ENCODE results near the gene CRYAA.

CRYAA gene

DNA sequence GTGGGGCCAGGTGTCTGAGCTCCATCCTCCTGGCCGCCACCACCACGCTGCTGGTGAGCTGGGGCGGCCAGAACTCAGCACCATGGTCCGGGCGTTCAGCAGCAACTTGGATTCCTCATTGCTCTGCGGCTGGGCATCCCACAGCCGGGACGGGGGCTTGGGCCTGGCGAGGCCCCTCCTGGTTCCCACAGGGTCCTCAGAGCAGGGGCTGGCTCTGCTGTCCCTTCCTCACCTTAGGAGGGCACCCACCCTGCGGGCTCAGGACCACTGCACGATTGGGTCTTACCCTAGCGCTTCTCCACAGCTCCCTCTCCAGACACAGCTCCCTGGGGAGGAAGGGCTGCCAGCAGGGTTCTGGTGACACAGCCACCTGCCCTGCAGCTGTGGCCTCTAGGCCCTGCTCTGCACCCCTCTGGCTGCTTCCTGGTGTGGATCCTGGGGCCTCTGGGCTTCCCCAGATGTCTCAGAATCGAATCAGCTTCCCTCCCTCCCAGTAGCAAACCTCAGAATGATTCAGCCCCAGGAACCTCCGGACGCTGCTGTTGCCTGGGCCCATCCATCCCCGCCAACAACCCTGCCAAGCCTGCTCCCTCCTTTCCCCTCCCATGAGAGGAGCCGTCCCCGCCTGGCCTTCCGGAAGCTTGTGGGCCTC is 25.0 kb downstream of the CRYAA start:
- CTCF ChIA-PET, result no interaction called here
- TF ChIP-seq FOXA1 (IDR thresholded peaks at IDR 0.05), result no peak
- TF ChIP-seq FOXM1 (IDR thresholded peaks at IDR 0.05; ENCODE audit: borderline replicate concordance), result no peak
- no peak for TF ChIP-seq ZNF384 (IDR thresholded peaks at IDR 0.05)
- TF ChIP-seq LEF1 (IDR thresholded peaks at IDR 0.05; ENCODE audit: borderline replicate concordance), result no peak
- no peak for TF ChIP-seq HDGF (IDR thresholded peaks at IDR 0.05; ENCODE audit: borderline replicate concordance)
- TF ChIP-seq SP1 (IDR thresholded peaks at IDR 0.05), result no peak
- TF ChIP-seq NFRKB (IDR thresholded peaks at IDR 0.05), result no peak
- no peak for TF ChIP-seq BHLHE40 (IDR thresholded peaks at IDR 0.05; ENCODE audit: borderline replicate concordance)
- TF ChIP-seq PKNOX1 (IDR thresholded peaks at IDR 0.05), result no peak
- DNase-seq (ENCODE audit: extremely low spot score), result no peak
- POLR2A ChIA-PET, result no interaction called here

- DNase-seq (ENCODE audit: extremely low spot score), result no peak
- ChIA-PET CTCF (no interaction called here), POLR2A (no interaction called here)
- TF ChIP-seq PKNOX1 (IDR thresholded peaks at IDR 0.05) (no peak), FOXK2 (IDR thresholded peaks at IDR 0.05) (no peak), SP1 (IDR thresholded peaks at IDR 0.05) (no peak), CTBP1 (IDR thresholded peaks at IDR 0.05; ENCODE audit: borderline replicate concordance) (no peak), HDGF (IDR thresholded peaks at IDR 0.05; ENCODE audit: borderline replicate concordance) (no peak), L3MBTL2 (conservative IDR thresholded peaks at IDR 0.05) (no peak), ELF4 (IDR thresholded peaks at IDR 0.05) (no peak), SUZ12 (IDR thresholded peaks at IDR 0.05) (no peak), BHLHE40 (IDR thresholded peaks at IDR 0.05; ENCODE audit: borderline replicate concordance) (no peak), ARNT (IDR thresholded peaks at IDR 0.05) (no peak), FOXM1 (IDR thresholded peaks at IDR 0.05; ENCODE audit: borderline replicate concordance) (no peak), TARDBP (IDR thresholded peaks at IDR 0.05) (no peak), FOXA1 (IDR thresholded peaks at IDR 0.05) (no peak), ZNF384 (IDR thresholded peaks at IDR 0.05) (no peak)
These were observed 25.7 kb downstream of the CRYAA start for GRCh38 chr21:43194303-43195120.

- TF ChIP-seq ELF4 (IDR thresholded peaks at IDR 0.05) (no peak), HDGF (IDR thresholded peaks at IDR 0.05; ENCODE audit: borderline replicate concordance) (no peak), ZNF384 (IDR thresholded peaks at IDR 0.05) (no peak), SP1 (IDR thresholded peaks at IDR 0.05) (no peak), FOXA1 (IDR thresholded peaks at IDR 0.05) (no peak), PKNOX1 (IDR thresholded peaks at IDR 0.05) (no peak), FOXK2 (IDR thresholded peaks at IDR 0.05) (no peak), FOXM1 (IDR thresholded peaks at IDR 0.05; ENCODE audit: borderline replicate concordance) (no peak), CTBP1 (IDR thresholded peaks at IDR 0.05; ENCODE audit: borderline replicate concordance) (no peak), NFRKB (IDR thresholded peaks at IDR 0.05) (no peak), LEF1 (IDR thresholded peaks at IDR 0.05; ENCODE audit: borderline replicate concordance) (no peak), ARNT (IDR thresholded peaks at IDR 0.05) (no peak), SUZ12 (IDR thresholded peaks at IDR 0.05) (no peak), TARDBP (IDR thresholded peaks at IDR 0.05) (no peak), BHLHE40 (IDR thresholded peaks at IDR 0.05; ENCODE audit: borderline replicate concordance) (no peak), L3MBTL2 (conservative IDR thresholded peaks at IDR 0.05) (no peak)
- DNase-seq (ENCODE audit: extremely low spot score), result no peak
- ChIA-PET POLR2A (no interaction called here), CTCF (no interaction called here)
These were observed 26.6 kb downstream of the CRYAA start for GRCh38 chr21:43195121-43196021.

GRCh38 chr21:43196826-43197225 is 28.0 kb downstream of the CRYAA start:
- POLR2A ChIA-PET, result no interaction called here
- CTCF ChIA-PET, result no interaction called here
- no peak for TF ChIP-seq ARNT (IDR thresholded peaks at IDR 0.05)
- TF ChIP-seq SP1 (IDR thresholded peaks at IDR 0.05), result no peak
- no peak for TF ChIP-seq BHLHE40 (IDR thresholded peaks at IDR 0.05; ENCODE audit: borderline replicate concordance)
- TF ChIP-seq FOXK2 (IDR thresholded peaks at IDR 0.05), result no peak
- TF ChIP-seq ELF4 (IDR thresholded peaks at IDR 0.05), result no peak
- no peak for TF ChIP-seq PKNOX1 (IDR thresholded peaks at IDR 0.05)
- no peak for TF ChIP-seq ZNF384 (IDR thresholded peaks at IDR 0.05)
- no peak for TF ChIP-seq SUZ12 (IDR thresholded peaks at IDR 0.05)
- TF ChIP-seq NFRKB (IDR thresholded peaks at IDR 0.05), result no peak
- no peak for DNase-seq (ENCODE audit: extremely low spot score)

GRCh38 chr21:43198376-43198775 is 29.6 kb downstream of the CRYAA start:
- POLR2A ChIA-PET, result no interaction called here
- CTCF ChIA-PET, result no interaction called here
- TF ChIP-seq TARDBP (IDR thresholded peaks at IDR 0.05) (no peak), FOXA1 (IDR thresholded peaks at IDR 0.05) (no peak), NFRKB (IDR thresholded peaks at IDR 0.05) (no peak)
- DNase-seq (ENCODE audit: extremely low spot score), result no peak

Measured in HEK293T (cell line).